A673 (cell line): ENCODE measurements around the gene TMEM273.

ENCODE experiments used
- CTCF ChIP-seq: fragments of 300-800, 200-600 bp; sonication (generic); conservative IDR thresholded peaks from 2 replicates; pipeline ENCODE4 v1.5.1; 2017; ENCODE audit warnings: low read depth, mild to moderate bottlenecking, antibody characterized with exemption, low read length, moderate library complexity, mixed read lengths
- EZH2 ChIP-seq: fragments of 200-600 bp; sonication (generic); IDR thresholded peaks from 2 replicates; pipeline ENCODE4 v1.6.1; 2017; ENCODE audit warnings: borderline replicate concordance, low read depth, mild to moderate bottlenecking, mixed read lengths, antibody characterized with exemption, low read length; ENCODE audit not compliant: poor library complexity, severe bottlenecking

- TF ChIP-seq CTCF (no peak), EZH2 (no peak)
These were observed 58.8 kb downstream of the TMEM273 start for GRCh38 chr10:49129376-49129775.
